NCI-H1694 treated with DMSO at 0.1 percent for 48 hours (cell line): Measurements from ENCODE around the gene CENATAC.
"Not testable (repeated sequence)": the region's sequence is repeated elsewhere in the genome, so short reads cannot be mapped to it uniquely, and the experiment has no call there.

Experiments
- DNase-seq: peaks from one replicate; lab custom pipeline; 2025; lab: John Stamatoyannopoulos, UW

Gene CENATAC, protein sequence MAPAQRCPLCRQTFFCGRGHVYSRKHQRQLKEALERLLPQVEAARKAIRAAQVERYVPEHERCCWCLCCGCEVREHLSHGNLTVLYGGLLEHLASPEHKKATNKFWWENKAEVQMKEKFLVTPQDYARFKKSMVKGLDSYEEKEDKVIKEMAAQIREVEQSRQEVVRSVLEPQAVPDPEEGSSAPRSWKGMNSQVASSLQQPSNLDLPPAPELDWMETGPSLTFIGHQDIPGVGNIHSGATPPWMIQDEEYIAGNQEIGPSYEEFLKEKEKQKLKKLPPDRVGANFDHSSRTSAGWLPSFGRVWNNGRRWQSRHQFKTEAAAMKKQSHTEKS

DNA sequence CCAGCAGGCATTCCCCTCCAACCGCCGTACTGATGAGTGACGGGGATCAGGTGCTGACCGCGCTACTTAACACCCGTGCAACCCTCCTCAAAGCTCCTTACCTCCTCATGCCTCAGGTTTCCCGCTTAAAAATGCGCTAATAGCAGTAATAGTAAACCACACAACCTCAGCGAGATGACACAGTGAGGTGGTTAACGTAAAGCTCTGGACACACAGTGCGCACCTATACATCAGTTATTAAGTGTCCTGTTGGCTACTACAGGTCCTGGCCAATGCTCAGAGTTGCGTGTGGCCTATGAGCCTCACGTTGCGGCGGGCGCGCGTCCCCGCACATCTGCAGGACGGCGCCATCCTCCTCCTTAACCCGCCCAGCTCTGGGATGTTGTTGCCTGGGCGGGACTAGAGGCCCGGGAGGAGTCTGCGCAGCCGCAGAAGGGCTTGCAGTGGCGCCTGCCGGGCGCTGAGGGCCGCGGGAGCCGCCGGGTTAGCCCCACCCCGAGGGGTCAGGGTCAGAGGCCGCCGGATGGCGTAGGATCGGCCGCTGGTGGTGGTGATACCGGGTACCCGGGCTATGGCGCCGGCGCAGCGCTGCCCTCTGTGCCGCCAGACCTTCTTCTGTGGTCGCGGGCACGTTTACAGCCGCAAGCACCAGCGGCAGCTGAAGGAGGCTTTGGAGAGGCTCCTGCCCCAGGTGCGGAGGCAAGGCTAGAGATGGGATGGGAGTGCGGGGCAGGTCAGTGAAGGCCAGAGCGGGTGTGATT is at the start of gene CENATAC:
Gene CENATAC (plus strand): TSS at position 512 of the 761 bp plus-strand sequence. CDS start 60 bp downstream, at position 572.
- peak; percentile 49 for DNase-seq

DNA sequence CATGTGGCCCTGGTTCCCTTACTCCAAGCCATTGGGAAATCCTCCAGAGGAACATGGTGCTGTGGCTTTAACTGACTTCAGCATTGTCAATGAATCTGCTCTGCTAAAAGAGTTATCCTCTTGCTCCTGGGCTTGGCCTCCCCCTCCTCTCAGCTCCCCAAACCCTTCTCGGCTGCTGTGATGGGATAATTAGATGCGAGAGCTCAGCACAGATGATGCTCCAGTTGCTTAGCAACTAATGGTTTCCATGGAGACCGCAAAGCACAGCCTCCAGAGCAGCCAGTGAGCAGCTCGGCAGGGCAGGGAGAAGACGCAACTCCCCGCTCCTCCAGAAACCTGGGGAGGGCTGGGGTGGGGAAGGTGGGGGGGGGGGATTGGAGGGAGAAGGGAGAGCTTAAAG is 44.7 kb upstream of the CENATAC start:
- no peak for DNase-seq

DNA sequence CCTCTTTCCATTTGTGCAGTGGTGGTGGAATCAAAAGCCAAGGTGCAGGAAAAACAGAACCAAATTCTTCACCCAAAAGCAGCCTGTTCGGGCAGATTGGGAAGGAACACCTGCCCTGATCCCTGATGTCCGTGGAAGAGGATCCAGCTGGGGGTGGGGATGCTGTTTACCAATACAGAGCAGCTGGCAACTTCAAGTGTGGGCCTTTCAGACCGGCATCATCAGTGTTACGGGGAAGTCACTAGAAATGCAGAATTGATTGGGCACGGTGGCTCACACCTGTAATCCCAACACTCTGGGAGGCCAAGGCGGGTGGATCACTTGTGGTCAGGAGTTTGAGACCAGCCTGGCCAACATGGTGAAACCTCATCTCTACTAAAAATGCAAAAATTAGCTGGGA is 44.0 kb upstream of the CENATAC start:
- DNase-seq: not testable (repeated sequence)

DNA sequence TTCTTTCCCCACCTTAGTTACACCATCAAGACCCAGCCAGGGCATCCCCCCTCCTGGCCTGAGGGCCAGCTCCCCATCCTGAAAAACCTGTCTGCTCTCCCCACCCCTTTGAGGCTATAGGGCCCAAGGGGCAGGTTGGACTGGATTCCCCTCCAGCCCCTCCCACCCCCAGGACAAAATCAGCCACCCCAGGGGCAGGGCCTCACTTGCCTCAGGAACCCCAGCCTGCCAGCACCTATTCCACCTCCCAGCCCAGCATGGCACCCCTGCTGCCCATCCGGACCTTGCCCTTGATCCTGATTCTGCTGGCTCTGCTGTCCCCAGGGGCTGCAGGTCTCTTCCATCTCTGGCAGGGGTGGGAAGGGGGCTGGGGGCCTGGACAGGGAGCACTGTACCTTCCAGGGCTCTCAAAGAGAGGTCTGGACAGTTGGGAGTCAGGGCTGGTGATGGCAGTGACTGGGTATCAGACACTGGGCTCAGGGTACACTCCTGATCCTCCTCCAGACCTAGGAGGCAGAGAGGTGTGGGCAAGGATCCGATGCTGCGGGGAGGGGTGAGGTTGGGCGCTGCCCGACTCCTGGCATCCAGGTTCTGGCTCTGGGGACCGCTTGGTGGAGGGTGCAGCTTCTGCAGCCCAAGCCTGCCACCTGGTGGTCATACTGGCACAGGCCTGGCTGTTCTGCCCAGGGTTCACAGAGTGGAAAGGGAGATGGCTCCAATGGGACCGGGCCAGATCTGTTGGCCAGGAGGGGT is 41.7 kb upstream of the CENATAC start, which contains the start of gene UPK2:
Gene UPK2 (plus strand): TSS at position 205 of the 753 bp plus-strand sequence. CDS start 53 bp downstream, at position 258.
- DNase-seq: no peak

DNA sequence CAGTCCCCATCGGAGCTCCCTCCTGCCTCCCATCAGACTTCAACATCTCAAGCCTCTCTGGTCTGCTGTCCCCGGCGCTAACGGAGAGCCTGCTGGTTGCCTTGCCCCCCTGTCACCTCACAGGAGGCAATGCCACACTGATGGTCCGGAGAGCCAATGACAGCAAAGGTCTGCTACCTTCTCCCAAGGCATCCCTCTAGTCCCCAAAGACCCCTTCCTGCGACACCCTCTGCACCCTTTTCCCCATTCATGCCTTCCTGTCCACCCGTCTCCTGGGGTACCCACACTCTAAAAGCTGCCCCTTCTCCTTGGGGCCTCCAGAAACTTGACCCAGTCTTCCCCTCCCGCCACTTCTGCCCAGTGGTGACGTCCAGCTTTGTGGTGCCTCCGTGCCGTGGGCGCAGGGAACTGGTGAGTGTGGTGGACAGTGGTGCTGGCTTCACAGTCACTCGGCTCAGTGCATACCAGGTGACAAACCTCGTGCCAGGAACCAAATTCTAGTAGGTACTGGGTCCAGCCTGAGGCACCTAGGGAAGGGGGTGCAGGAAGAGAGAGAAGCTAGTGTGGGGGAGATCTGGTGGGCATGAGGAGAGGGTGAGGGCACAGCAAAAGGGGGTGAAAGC is 41.0 kb upstream of the CENATAC start:
- DNase-seq: no peak

DNA sequence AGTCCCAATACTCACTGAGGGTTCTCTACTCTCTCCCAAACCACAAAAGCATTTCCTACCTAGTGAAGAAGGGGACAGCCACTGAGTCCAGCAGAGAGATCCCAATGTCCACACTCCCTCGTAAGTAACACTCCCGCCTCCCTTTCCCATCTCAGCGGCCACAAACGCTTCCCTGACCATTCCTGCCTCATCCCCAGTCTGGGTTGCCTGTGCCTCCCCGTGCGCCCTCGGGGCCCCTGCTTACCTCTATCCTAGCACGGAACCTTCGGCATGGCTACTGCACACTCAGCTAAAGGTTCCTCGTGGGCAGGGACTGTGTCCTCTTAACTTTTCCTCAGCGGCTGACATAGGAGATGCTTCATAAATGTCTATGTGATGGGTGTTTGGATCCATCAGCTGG is 40.4 kb upstream of the CENATAC start:
- DNase-seq: no peak

DNA sequence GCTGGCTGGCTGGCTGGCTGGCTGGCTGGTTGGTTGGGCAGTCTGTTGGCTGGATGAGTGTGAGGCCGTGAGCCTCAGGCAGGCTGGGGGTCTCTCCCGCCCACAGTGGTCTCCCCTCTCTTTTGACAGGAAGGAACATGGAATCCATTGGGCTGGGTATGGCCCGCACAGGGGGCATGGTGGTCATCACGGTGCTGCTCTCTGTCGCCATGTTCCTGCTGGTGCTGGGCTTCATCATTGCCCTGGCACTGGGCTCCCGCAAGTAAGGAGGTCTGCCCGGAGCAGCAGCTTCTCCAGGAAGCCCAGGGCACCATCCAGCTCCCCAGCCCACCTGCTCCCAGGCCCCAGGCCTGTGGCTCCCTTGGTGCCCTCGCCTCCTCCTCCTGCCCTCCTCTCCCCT is 40.0 kb upstream of the CENATAC start:
- DNase-seq: no peak

DNA sequence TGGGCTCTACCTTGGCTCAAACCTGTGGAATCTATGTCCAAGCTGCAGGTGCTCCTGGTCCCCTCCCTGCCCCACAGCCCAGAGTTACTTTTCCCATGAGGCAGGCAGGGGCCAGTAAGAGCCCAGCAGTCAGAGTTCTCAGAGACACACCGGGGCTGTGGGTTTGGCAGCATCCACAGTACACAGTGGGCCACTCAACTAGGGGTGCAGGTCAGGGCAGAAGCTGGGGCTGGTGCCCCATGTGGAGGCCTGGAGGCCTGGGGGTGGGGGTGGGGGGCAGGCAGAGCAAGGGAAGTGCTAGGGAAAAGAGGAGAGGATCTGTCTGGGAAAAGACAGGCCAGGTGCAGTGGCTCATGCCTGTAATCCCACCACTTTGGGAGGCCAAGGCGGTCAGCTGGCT is 39.4 kb upstream of the CENATAC start:
- DNase-seq: no peak

DNA sequence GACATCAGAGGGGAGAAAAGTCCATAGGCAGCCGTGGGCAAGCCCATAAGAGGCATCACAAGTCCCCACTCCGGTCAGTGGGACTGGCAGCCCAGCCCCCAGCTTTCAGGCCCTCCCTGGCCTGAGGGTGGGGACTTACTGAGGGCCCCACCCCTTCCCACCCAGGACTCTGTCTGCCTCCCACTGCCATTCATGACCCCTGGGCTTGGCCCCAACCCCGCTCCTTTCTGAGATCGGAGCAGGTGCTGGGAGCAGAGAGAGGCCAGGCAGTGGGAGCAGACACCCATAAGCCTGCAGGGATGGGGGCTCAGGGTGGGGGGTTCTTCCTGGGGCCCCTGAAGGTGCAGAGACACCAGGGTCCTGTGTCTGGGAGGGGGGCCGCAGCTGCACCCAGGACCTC is 36.7 kb upstream of the CENATAC start:
- DNase-seq: no peak

DNA sequence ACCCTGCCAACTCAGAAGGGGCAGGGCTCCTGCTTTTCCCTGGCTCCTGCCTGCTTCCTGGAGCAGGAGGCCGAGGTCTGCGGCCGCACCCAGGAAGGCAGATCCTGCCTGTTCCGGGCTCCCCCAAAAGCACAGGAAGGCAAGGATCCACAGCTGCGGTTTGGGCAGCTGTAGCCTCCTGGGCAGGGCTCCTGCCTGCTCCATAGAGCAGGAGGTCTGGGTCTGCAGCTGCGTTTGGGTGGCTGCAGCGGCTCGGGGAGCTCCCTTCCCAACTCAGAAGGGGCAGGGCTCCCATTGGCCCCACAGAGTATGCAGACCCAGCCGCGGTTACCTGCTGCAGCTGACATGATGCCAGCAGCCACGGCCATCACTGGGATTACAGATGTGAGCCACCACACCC is 36.3 kb upstream of the CENATAC start:
- no peak for DNase-seq

DNA sequence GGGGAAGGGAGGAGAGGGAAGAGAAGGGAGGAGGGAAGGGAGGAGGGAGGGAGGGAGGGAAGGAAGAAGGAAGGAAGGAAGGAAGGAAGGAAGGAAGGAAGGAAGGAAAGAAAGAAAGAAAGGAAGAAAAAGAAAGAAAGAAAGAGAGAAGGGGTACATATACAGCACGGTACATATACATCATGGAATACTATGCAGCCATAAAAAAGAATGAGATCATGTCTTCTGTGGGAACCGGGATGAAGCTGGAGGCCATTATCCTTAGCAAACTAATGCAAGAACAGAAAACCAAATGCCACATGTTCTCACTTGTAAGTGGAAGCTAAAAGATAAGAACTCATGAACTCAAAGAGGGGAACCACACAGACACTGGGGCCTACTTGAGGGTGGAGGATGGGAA is 28.4 kb upstream of the CENATAC start:
- DNase-seq: not testable (repeated sequence)

DNA sequence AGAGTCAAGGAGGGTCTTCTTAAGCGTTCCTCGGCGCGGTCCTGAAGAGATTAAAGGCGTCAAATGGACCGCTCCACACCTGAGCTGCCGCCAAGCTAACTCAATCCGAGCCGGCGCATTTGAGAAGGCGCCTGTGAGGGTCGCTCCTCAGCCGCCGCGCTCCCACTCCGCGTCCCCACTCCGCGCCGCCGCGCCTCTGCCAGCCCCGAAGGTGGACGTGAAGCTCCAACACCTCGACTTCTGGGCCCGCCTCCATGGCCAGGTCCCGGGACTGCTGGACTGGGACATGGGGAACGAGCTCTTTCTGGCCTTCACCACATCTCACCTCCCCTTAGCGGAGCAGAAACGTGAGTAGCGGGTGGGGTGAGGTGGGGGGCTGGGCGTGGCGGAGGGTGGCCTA is 26.3 kb upstream of the CENATAC start, which contains the start of gene FOXR1:
Gene FOXR1 (plus strand): TSS at position 116 of the 400 bp plus-strand sequence. CDS start 171 bp downstream, at position 287.
- DNase-seq: no peak

DNA sequence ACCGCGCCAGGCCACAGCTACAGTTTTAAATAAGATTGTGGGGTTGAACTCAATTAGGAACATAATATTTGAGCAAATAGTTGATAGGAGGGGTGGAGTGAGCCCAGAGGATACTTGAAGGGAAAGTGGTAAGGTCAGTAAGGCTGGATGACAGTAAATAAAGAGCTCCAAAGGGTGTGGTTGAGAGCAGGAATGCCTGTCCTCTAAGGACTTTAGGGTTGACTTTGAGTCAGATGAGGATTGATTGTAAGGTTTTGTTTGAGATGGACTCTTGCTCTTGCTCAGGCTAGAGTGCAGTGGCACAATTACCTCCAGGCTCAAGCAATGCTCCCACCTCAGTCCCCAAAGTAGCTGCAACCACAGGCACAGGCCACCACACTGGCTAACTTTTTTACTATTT is 24.0 kb upstream of the CENATAC start:
- DNase-seq: no peak

DNA sequence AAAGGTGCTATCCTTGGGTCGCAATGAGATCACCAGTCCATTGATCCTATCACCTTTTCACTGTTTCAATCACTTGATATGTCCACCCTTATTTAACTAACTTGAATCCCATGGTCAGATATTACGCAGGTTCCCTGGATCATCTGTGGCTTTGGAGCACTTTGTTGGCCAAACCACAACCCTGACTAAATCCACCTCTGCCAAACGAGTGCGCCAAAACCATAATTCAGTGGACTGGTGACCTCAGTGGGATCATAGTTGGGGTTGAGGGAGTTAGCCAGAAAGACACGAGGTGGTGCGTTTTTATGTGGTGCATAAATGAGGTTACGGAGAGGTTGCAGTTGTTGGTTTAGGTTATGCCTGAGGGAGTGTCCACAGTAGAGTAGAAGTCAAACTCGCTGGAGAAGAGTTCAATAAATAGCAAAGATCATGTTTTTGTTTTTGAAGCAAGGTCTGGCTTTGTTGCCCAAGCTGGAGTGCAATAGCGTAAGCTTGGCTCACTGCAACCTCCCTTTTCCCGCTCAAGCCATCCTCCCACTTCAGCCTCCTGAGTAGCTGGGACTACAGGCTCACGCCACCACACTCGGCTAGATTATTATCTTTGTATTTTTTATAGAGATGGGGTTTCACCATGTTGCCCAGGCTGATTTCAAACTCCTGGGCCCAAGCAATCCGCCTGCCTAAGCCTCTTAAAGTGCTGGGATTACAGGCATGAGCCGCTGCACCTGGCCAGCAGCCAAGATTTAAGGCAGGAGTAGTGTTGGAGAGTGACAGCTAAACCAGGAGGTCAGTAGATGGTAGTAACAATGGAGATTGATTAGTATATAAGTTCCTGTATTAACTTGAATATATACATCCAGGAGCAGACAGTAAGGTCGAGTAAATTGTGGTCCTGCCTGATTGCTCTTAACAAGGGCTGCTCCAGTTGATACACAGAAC is 21.9 kb upstream of the CENATAC start:
- no peak for DNase-seq

DNA sequence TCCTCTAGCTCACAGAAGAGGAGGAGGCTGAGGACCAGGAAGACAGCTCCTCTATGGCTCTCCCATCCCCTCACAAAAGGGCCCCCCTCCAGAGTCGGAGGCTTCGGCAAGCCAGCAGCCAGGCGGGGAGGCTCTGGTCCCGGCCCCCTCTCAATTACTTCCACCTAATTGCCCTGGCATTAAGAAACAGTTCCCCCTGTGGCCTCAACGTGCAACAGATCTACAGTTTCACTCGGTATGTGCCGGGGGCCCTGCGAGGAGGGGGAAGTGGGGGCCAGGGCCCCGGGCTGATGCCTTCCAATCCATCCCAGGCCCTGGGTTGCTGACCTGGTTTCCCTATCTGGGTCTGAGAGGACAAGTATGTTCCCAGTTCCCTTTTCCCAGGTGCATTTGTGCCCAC is 18.5 kb upstream of the CENATAC start:
- DNase-seq: no peak

DNA sequence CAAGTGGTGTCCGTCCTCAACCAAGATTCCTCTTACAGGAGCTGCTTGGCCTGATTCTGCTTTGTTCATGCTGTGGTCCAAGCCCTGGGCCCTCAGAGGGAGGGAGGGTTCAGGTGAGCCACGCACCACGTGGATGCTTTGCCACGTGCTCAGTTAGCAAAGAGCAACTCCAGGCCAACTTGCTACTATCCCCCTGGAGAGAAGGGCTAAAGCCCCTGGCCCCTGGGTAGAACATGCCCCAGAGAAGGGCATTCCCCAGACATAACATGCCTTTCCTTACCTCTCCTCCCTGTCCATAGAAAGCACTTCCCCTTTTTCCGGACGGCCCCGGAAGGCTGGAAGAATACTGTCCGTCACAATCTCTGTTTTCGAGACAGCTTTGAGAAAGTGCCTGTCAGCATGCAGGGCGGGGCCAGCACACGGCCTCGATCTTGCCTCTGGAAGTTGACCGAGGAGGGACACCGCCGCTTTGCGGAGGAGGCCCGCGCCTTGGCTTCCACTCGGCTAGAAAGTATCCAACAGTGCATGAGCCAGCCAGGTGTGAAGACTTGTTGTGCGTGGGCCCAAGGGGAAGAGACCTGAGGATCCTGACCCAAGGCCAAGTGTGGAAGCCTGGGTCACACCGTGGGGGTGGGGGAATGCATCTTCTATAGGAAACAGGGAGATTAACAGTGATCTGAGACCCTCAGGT is 17.6 kb upstream of the CENATAC start:
- DNase-seq: no peak

DNA sequence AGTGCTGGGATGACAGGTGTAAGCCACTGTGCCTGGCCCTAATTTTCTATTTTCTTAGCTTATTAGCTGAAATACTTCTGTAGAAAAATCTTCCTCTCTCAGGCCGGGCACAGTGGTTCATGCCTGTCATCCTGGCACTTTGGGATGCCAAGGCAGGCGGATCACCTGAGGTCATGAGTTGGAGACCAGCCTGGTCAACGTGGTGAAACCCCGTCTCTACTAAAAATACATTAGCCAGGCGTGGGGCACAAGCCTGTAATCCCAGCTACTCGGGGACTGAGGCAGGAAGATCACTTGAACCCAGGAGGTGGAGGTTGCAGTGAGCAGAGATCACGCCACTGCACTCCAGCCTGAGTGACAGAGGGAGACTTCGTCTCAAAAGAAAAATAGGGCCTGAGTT is 13.6 kb upstream of the CENATAC start:
- DNase-seq: not testable (repeated sequence)

DNA sequence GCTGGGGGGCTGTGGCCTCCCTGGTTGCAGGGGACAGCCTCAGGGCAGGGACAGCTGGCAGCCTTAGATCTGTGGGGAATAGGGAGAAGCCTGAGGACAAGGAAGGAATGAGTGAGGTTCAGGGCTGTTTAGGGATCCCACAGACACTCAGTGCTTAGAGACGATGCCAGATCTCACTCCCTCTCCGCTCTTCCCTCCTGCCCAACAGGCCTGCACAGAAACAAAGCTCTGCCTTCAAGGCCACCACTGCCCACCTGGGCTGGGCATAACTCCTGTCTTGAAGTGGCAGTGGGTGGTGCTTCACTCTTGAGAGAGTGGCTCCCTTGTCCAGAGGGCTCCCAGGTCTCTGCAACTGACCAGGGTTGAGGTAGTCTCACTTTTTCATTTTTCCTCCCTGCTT is 13.1 kb upstream of the CENATAC start:
- DNase-seq: no peak

DNA sequence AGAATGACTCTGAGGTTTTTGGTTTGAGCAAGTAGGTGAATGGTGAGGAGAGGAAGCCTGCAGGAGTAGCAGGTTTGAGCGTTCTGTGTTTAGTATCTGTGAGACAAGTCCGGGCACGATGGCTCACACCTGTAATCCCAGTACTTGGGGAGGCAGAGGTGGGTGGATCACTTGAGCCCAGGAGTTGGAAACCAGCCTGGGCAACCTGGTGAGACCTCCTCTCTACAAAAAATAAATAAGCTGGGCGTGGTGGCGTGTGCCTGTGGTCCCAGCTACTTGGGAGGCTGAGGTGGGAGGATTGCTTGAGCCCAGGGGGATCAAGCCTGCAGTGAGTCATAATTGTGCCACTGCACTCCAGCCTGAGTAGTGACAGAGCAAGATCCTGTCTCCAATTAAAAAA is 9.7 kb upstream of the CENATAC start:
- DNase-seq: no peak

DNA sequence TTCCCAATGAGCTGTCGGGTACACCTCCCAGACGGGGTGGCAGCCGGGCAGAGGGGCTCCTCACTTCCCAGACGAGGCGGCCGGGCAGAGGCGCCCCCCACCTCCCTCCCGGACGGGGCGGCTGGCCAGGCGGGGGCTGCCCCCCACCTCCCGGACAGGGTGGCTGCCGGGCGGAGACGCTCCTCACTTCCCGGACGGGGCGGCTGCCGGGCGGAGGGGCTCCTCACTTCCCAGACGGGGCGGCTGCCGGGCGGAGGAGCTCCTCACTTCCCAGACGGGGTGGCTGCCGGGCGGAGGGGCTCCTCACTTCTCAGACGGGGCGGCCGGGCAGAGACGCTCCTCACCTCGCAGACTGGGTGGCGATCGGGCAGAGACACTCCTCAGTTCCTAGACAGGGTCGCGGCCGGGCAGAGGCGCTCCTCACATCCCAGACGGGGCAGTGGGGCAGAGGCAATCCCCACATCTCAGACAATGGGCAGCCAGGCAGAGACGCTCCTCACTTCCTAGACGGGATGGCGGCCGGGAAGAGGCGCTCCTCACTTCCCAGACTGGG is 6.4 kb upstream of the CENATAC start:
- DNase-seq: not testable (repeated sequence)
